K562 (cell line): ENCODE results near the gene TRIM44. TPM values are rescaled to one million over a fixed set of nuclear protein-coding genes. Genes with fewer than 3 reads are reported as not detected.

Source experiments
- BHLHE40 ChIP-seq: IDR thresholded peaks from 2 replicates; pipeline ENCODE4 v1.6.1; 2011; ENCODE audit warnings: low read length, improper control_type of control experiment
- CBFA2T3 ChIP-seq: fragments of 450-650 bp; IDR thresholded peaks from 2 replicates; pipeline ENCODE4 v1.6.1; 2017
- CBX1 ChIP-seq: sonication (generic); IDR thresholded peaks from 2 replicates; pipeline ENCODE4 v1.6.1; 2016; ENCODE audit warnings: antibody characterized with exemption, low read depth, mild to moderate bottlenecking
- CHD4 ChIP-seq: fragments of 200-600 bp; sonication (generic); IDR thresholded peaks from 3 replicates; pipeline ENCODE4 v1.6.1; 2012; ENCODE audit warnings: low read depth, mild to moderate bottlenecking, mixed read lengths, low read length, inconsistent platforms; ENCODE audit not compliant: insufficient read depth, insufficient replicate concordance, poor library complexity, severe bottlenecking
- FOXK2 ChIP-seq, 2 experiments: fragments of 450-650 bp; IDR thresholded peaks in 1 of 2; conservative IDR thresholded peaks in 1 of 2; 2 replicates each; pipeline ENCODE4 v1.6.1; 2016; ENCODE audit warnings: low read depth in 2 of 2, mild to moderate bottlenecking in 1 of 2
- FOXM1 ChIP-seq, 2 experiments: fragments of 450-650 bp in 1 of 2; sonication (generic) in 1 of 2; formaldehyde crosslinking in 1 of 2; IDR thresholded peaks; 2 replicates each; pipeline versions ENCODE4 v1.6.1 to v1.9.0; 2017 to 2022; ENCODE audit warnings: low read depth in 2 of 2, mild to moderate bottlenecking in 2 of 2, missing genetic modification reagents in 1 of 2, moderate library complexity in 1 of 2
- GTF2F1 ChIP-seq: IDR thresholded peaks from 2 replicates; pipeline ENCODE4 v1.6.1; 2011; ENCODE audit warnings: low read depth, low read length, improper control_type of control experiment
- KDM1A ChIP-seq, 2 experiments: fragments of 450-650 bp; IDR thresholded peaks; 2 replicates each; pipeline ENCODE4 v1.6.1; 2016; ENCODE audit warnings: mild to moderate bottlenecking in 2 of 2
- LEF1 ChIP-seq: fragments of 450-650 bp; IDR thresholded peaks from 2 replicates; pipeline ENCODE4 v1.6.1; 2016; ENCODE audit warnings: mild to moderate bottlenecking
- MTA3 ChIP-seq: fragments of 450-650 bp; formaldehyde crosslinking; IDR thresholded peaks from 2 replicates; pipeline ENCODE4 v1.6.1; 2017; ENCODE audit warnings: mild to moderate bottlenecking, borderline replicate concordance
- NR2F6 ChIP-seq: fragments of 450-650 bp; formaldehyde crosslinking; IDR thresholded peaks from 2 replicates; pipeline ENCODE4 v1.4.0; 2020; ENCODE audit warnings: mild to moderate bottlenecking
- PML ChIP-seq: IDR thresholded peaks from 2 replicates; pipeline ENCODE4 v1.6.1; 2012; ENCODE audit warnings: low read length, inconsistent platforms
- POU5F1 ChIP-seq: fragments of 150-350 bp; IDR thresholded peaks from 2 replicates; pipeline ENCODE4 v1.6.1; 2014; ENCODE audit warnings: borderline replicate concordance, low read length, low read depth, mild to moderate bottlenecking; ENCODE audit not compliant: partially characterized antibody
- SREBF2 ChIP-seq: sonication (generic); formaldehyde crosslinking; IDR thresholded peaks from 2 replicates; pipeline ENCODE4 v1.4.0; 2020; ENCODE audit warnings: mild to moderate bottlenecking, missing genetic modification reagents
- TEAD2 ChIP-seq: fragments of 450-650 bp; IDR thresholded peaks from 2 replicates; pipeline ENCODE4 v1.6.1; 2016; ENCODE audit warnings: missing genetic modification characterization, control low read depth, missing compliant biosample characterization
- ZBTB12 ChIP-seq: fragments of 250-450 bp; sonication (Bioruptor Pico); IDR thresholded peaks from 2 replicates; pipeline ENCODE4 v1.4.0; 2020
- ZEB2 ChIP-seq: fragments of 450-650 bp; IDR thresholded peaks from 2 replicates; pipeline ENCODE4 v1.6.1; 2016
- ZKSCAN3 ChIP-seq: fragments of 250-450 bp; sonication (Bioruptor Pico); IDR thresholded peaks from 2 replicates; pipeline ENCODE4 v1.4.0; 2020
- ZNF184 ChIP-seq: sonication (generic); formaldehyde crosslinking; IDR thresholded peaks from 2 replicates; pipeline ENCODE4 v1.5.0; 2020; ENCODE audit warnings: missing genetic modification reagents
- ZNF316 ChIP-seq: fragments of 450-650 bp; IDR thresholded peaks from 2 replicates; pipeline ENCODE4 v1.6.1; 2016
- ZNF609 ChIP-seq: sonication (generic); formaldehyde crosslinking; IDR thresholded peaks from 2 replicates; pipeline ENCODE4 v1.8.1; 2023; ENCODE audit warnings: missing genetic modification reagents, mild to moderate bottlenecking, borderline replicate concordance
- ZNF76 ChIP-seq: fragments of 250-450 bp; sonication (Bioruptor Pico); IDR thresholded peaks from 2 replicates; pipeline ENCODE4 v1.4.0; 2020; ENCODE audit warnings: mild to moderate bottlenecking, moderate library complexity, borderline replicate concordance
- polyA plus RNA-seq, 8 experiments: library from polyadenylated mRNA; depleted of rRNA in 4 of 8; stranded (reverse) in 5 of 8; unstranded in 3 of 8; fragments of >200 nt; fragmentation: Nextera tagmentation in 2 of 8; fragmentation: Illumina TruSeq in 1 of 8; extraction: Ambion mirVana in 2 of 8; extraction: Trizol in 1 of 8; gene quantifications; 2 replicates each; pipeline versions ENCODE4 v1.2.1 to v1.2.3, GENCODE V29; 2011 to 2014; ENCODE audit warnings: inconsistent platforms in 1 of 8, missing spikeins in 1 of 8
- total RNA-seq, 7 experiments: library from RNA; depleted of rRNA in 6 of 7; stranded (reverse); fragments of >200 nt in 6 of 7; fragmentation: Illumina TruSeq in 2 of 7; extraction: Trizol in 2 of 7; gene quantifications; 2 replicates each; pipeline versions ENCODE4 v1.2.1 to v1.2.3, GENCODE V29; 2011 to 2021; ENCODE audit warnings: low replicate concordance in 1 of 7

The TRIM44 gene
- total and polyA plus RNA-seq, 9 of the 15 experiments (the other 6 are each of a cell fraction or from before 2014, with no cell fraction given) = 8.3 to 105 (median 37.2) TPM

GRCh38 chr11:35663408-35663702 lies 780 bp downstream of the TRIM44 start (continued):
- TF ChIP-seq ZBTB12 (CRISPR knock-in tag) = no peak
- no peak for TF ChIP-seq TEAD2
- TF ChIP-seq LEF1 = no peak
- TF ChIP-seq BHLHE40 = no peak
- TF ChIP-seq FOXK2 (conservative IDR thresholded peaks at IDR 0.05 in 1 of 2, IDR thresholded peaks at IDR 0.05 in 1 of 2; ENCODE audit: low read depth in 2 of 2) = no peak
- TF ChIP-seq ZNF76 = no peak
- TF ChIP-seq ZNF609 (CRISPR knock-in tag) = no peak
- TF ChIP-seq KDM1A (IDR thresholded peaks at IDR 0.05) = no peak
- TF ChIP-seq GTF2F1 = no peak
- no peak for TF ChIP-seq NR2F6 (CRISPR knock-in tag)
- TF ChIP-seq CBFA2T3 = no peak
- TF ChIP-seq FOXM1 (IDR thresholded peaks at IDR 0.05; ENCODE audit: low read depth) = no peak
- no peak for TF ChIP-seq FOXM1 (CRISPR knock-in tag; IDR thresholded peaks at IDR 0.05; ENCODE audit: low read depth)
- no peak for TF ChIP-seq ZEB2
- TF ChIP-seq ZKSCAN3 = no peak
- no peak for TF ChIP-seq MTA3
- TF ChIP-seq PML = no peak
- TF ChIP-seq ZNF316 = no peak; the same call in 1 of the 2 replicates
- no peak for TF ChIP-seq CBX1
- TF ChIP-seq POU5F1 = no peak
- TF ChIP-seq CHD4 = no peak
- TF ChIP-seq SREBF2 (CRISPR knock-in tag) = no peak
- no peak for TF ChIP-seq ZNF184
